Gastroesophageal sphincter (tissue), 3 donors: ENCODE results near the gene MAFF.
"Not testable (repeated sequence)": the region's sequence is repeated elsewhere in the genome, so short reads cannot be mapped to it uniquely, and the experiment has no call there.

Experiments
- CTCF ChIP-seq, 4 experiments: fragments of 200-600 bp in 2 of 4; fragments of 450-650 bp in 2 of 4; sonication (generic) in 1 of 4; IDR thresholded peaks; one replicate each; pipeline ENCODE4 v1.5.1; 2017 to 2019; ENCODE audit warnings: antibody characterized with exemption in 4 of 4, mild to moderate bottlenecking in 2 of 4, moderate library complexity in 2 of 4
- POLR2A ChIP-seq, 2 donors: fragments of 450-650 bp; IDR thresholded peaks; one replicate each; pipeline ENCODE4 v1.6.1; 2017; ENCODE audit warnings: antibody characterized with exemption in 2 of 2, mild to moderate bottlenecking in 2 of 2, moderate library complexity in 1 of 2

- not testable (repeated sequence) for TF ChIP-seq POLR2A, CTCF (IDR thresholded peaks at IDR 0.05)
These were observed 24.2 kb upstream of the MAFF start for GRCh38 chr22:38177571-38177925.
